Glomerular visceral epithelial cell (primary cell): ENCODE results near the gene KRTAP10-8.
"Not testable (repeated sequence)": the region's sequence is repeated elsewhere in the genome, so short reads cannot be mapped to it uniquely, and the experiment has no call there.

ENCODE experiments used
- DNase-seq: peaks from one replicate; pipeline ENCODE4 v3.0.0-alpha.2; 2016; ENCODE audit errors: extremely low spot score

The KRTAP10-8 gene

DNA sequence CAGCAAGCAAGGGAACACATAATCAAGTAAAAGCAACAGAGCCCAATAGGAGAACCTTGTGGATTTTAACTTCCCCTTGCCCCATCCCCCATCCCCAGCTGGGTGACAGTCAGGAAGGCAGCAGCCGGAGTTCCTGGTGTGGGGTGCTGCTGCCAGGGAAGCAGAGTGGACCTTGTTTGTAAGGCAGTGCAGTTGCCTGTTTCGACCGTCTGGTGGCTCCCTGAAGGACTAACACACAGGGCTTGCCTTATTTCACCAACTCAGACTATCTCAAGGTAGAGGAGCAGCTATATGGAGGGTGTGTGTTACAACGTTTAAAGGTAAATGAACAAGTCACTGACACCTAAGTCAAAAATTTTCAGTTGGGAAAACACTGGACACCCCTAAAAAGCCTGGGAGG, 6.6 kb downstream of the KRTAP10-8 start:
- DNase-seq, result no peak

DNA sequence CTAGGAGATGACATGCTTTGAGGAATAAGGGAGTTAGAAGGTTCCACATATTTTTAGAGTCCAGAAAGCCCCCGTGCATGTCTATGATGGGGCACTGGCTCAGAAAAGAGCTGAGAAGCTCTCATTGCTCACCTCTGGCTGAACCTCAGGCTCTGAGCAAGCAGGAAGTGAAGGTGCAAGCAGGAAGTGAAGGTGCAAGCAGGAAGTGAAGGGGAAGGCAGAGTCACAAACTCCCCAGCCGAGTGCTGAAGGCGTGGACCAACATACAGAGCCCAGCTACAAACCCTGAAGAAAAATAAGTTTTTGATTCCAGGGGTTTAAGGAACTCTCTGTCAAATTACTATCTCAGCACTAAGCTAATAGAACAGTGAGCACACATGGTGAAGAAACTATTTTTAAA, 7.0 kb downstream of the KRTAP10-8 start:
- no peak for DNase-seq

DNA sequence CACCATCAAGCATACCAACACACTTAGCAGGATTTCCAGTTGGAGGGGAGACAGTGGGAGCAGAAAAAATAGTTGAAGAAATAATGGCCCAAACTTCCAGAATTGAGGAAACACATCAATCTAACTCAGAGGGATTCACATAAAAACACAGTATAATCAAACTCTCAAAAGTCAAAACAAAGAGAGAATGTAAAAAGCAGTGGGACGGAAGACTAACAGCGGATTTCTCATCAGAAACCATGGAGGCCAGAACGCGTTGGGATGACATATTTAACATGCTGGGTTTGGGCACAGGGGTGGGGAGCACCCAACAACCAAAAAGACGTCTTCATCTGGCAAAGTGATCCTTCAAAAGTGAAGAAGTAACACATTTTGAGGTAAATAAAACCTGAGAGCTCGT, 8.0 kb downstream of the KRTAP10-8 start:
- DNase-seq, result no peak

DNA sequence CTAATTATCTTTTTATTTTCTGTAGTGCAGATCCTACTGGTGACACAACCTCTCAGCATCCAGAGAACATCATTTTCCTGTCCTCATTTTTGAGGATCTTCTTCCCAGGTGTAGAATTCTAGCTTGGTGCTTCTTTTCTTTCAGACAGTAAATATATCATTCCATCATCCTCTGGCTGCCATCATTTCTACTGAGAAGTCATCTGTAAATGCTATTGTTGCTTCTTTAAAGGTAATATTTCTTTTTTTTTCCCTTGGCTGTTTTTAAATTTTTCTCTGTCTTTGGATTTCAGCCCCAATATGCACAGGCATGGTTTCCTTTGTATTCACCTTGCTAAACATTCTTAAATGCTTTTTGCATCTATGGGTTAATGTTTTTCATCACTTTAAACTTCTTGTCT, 11.7 kb downstream of the KRTAP10-8 start:
- no peak for DNase-seq

DNA sequence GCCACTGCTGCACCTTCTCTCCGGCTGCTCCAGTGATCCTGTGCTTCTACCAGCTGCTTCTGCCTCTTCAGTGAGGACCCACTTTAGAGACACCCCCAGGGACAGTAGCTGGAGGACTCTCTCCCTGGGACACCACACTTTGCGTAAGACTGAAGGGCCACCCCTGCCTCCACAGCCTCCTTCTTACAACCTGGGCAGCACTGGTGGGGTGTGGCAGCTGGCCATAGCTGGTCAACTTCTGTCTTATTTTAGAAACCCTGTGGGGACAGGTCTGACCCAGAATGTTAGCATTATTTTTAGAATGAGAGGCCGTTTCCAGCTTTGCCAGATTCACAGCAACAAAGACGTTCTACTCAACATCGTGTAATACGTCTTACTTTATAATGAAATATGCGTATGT, 13.9 kb downstream of the KRTAP10-8 start:
- no peak for DNase-seq

DNA sequence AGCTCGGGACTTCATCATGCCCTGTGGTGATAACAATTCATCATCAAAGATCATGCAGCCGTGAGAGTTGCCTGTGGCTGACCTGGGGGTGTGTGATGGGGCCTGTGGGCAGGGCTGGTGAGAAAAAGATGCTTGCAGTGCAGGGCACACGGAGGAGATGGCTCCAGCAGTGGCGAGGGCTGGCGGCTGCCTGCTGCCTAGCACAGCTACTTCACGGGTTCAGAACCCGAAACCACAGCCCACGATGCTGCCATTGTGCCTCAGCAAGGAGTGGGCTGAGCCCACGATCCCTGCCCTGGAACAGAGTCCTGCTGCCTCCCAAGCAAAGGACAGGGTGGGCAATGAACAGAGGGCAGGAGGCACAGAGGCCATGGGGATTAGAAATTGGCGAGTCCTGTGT, 14.4 kb downstream of the KRTAP10-8 start:
- DNase-seq, result no peak

DNA sequence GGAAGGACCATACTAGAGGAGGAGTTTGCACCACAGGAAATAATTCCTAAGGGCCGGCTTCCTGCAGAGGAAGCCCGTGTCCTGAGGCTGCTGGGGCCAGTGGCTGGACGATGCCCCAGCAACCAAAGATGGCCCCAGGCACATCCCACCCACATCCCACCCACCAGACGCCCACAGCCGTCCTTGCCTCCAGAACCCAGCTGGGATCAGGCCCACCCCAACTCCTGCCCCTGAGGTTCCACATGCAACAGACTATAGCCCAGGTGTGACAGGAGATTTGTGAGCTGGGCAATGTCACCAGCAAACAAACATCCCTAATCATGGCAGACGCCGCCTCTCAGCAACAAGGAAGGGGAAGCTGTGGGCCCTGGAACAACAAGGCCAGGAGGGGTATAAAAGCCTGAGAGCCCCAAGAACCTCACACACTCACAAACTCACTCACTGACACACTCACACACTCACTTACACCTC, 14.8 kb downstream of the KRTAP10-8 start, which contains the start of gene KRTAP10-9:
KRTAP10-9 (plus strand) TSS at position 421 of the 471 bp plus-strand sequence. CDS start 79 bp downstream, outside the sequence.
- DNase-seq, result no peak

DNA sequence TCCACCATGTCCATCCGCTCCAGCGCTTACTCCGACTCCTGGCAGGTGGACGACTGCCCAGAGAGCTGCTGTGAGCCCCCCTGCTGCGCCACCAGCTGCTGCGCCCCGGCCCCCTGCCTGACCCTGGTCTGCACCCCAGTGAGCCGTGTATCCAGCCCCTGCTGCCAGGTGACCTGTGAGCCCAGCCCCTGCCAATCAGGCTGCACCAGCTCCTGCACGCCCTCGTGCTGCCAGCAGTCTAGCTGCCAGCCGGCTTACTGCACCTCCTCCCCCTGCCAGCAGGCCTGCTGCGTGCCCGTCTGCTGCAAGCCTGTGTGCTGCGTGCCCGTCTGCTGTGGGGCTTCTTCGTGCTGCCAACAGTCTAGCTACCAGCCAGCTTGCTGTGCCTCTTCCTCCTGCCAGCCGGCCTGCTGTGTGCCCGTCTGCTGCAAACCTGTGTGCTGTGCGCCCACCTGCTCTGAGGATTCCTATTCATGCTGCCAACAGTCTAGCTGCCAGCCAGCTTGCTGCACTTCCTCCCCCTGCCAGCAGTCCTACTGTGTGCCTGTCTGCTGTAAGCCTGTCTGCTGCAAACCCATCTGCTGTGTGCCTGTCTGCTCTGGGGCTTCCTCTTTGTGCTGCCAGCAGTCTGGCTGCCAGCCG, 15.4 kb downstream of the KRTAP10-8 start:
- DNase-seq, result not testable (repeated sequence)

DNA sequence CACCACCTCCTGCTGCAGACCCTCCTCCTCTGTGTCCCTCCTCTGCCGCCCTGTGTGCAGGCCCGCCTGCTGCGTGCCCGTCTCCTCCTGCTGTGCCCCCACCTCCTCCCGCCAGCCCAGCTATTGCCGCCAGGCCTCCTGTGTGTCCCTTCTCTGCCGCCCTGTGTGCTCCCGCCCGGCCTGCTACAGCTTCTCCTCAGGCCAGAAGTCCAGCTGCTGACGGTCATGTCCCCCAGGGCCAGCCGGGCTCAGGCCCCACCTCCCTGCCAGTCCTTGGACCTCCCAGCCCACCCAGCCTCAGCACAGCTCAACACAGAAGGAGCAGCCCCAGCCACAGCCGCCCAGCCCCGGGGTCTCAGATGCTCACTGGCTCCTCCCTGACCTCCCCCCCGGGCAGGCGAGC, 16.0 kb downstream of the KRTAP10-8 start:
- not testable (repeated sequence) for DNase-seq

DNA sequence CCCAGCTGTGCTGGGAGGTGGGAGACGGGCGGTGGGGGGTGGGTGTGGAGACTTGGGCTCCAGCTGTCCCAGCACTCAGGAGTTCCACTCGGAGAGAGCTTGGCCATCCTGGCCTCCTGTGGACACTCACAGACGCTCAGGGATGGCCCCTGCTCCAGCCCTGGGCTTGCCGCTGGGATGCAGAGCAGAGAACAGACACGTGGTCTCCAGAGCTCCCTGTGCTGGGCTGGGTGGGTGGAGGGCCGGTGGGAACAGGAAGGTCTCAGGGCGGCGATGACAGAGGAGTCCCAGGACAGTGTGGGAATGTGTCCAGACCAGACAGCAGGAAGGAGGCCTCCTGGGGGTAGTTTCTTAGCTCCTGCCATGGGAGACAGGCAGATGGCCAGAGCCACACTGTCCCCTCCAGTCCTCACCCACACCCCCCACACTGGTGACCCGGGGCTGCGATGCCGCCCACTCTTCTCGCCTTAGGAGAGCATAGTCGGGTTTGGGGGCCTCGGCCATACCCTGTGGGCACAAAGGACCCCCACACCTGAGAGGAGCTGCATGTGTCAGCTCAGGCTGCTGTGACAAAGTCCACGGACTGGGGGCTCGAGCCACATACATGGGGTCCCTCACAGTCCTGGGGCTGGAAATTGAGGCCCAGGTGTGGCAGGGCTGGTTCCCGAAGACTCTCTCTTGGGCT, 17.0 kb downstream of the KRTAP10-8 start:
- DNase-seq, result no peak

DNA sequence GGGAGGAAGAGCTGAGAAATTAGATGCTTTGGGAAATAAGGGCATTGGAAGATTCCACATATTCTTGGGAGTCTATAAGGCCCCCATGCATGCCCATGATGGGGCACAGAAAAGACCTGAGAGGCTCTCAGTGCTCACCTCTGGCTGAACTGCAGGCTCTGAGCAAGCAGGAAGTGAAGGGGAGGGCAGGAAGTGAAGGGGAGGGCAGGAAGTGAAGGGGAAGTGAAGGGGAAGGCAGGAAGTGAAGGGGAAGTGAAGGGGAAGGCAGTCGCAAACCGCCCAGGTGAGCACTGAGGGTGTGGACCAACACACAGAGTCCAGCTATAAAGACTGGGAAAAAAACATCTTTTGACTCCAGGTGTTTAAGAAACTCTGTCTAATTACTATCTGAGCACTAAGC, 18.6 kb downstream of the KRTAP10-8 start:
- no peak for DNase-seq

DNA sequence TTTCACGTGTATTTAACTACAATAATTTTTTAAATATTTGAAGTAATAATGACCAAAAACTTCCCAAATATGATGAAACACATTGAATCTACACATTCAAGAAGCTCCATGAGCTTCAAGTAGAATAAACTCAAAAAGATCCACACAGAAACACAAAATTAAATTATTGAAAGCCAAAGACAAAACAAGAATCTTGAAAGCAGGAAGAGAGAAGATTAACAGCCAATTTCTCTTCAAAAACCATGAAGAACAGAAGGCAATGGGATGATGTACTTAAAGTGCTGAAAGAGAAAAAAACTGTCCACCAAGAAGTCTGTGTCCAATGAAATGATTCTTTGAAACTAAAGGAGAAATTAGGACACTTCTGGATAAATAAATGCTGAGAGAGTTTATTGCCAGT, 20.2 kb downstream of the KRTAP10-8 start:
- no peak for DNase-seq

DNA sequence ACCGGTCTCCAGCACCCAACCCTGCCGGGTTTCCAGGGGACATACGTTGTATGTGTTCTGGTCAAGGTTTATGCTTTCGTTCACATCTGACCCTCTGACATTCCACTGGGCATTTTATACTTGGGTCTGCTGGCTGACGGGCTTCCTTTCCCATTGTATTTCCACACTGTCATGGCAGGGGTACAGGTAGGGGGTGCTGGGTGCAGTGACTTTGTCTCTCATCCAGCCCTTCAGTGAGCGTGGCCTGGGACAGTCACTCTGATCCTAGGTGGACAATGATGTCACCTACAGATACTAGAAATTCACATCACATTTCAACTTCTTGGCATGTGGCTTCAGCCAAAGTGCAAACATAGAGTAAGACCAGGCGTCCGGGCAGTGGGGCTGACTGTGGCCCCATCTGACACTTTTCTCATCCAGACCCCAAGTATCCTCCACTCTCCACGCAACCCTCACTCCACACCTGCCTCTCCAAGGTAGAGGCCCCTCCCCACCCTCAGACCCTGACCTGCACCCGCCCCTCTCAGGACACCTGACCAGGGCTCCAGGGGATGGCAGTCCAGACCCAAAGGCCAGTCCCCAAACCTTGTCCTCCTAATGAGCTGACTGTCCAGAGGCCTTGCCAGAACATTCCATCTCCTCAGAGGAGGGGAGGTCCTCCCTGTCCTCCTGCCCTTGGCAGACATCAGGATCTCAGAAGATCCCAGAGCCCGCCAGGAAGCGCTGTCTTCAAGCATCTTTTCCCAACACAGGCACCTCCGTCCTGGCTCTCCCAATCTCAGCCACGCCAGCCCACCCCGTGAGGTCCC, 24.5 kb downstream of the KRTAP10-8 start:
- DNase-seq, result no peak

DNA sequence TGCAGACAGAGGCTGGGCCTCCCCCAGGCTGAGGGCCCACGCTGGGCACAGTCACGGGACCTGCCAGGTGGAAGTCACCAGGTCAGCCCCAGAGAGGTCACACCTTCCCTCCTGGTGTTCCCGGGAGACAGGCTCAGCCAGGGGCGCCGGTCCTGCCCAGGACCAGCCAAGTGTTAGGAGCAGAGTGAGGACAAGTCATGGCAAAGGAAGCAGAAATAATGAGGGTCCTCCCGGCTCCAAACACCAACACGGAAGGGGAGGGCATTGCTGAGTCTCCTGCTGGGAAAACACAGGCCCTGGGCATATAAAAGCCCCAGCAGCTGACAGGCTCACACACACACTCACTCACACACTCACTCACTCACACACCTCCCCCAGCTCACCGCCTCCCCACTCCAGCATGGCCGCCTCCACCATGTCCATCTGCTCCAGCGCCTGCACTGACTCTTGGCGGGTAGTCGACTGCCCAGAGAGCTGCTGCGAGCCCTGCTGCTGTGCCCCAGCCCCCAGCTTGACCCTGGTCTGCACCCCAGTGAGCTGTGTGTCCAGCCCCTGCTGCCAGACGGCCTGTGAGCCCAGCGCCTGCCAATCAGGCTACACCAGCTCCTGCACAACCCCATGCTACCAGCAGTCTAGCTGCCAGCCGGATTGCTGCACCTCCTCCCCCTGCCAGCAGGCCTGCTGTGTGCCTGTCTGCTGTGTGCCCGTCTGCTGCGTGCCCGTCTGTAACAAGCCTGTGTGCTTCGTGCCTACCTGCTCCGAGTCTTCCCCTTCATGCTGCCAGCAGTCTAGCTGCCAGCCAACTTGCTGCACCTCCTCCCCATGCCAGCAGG, 25.4 kb downstream of the KRTAP10-8 start, which contains the start of gene KRTAP10-10:
KRTAP10-10 (plus strand) TSS at position 339 of the 833 bp plus-strand sequence; CDS start at position 401, 62 bp downstream.
- no peak for DNase-seq

DNA sequence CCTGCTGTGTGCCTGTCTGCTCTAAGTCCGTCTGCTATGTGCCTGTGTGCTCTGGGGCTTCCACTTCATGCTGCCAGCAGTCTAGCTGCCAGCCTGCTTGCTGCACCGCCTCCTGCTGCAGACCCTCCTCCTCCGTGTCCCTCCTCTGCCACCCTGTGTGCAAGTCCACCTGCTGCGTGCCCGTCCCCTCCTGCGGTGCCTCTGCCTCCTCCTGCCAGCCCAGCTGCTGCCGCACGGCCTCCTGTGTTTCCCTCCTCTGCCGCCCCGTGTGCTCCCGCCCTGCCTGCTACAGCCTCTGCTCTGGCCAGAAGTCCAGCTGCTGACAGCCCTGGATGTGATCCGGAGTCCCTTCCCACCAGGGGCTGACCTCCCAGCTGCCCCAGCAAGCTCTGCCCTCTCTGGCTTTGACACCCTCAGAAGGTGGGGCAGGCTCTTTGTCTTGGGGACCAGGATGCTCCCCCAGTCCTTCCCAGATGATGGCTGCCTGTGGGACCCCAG, 26.0 kb downstream of the KRTAP10-8 start:
- DNase-seq, result not testable (repeated sequence)

DNA sequence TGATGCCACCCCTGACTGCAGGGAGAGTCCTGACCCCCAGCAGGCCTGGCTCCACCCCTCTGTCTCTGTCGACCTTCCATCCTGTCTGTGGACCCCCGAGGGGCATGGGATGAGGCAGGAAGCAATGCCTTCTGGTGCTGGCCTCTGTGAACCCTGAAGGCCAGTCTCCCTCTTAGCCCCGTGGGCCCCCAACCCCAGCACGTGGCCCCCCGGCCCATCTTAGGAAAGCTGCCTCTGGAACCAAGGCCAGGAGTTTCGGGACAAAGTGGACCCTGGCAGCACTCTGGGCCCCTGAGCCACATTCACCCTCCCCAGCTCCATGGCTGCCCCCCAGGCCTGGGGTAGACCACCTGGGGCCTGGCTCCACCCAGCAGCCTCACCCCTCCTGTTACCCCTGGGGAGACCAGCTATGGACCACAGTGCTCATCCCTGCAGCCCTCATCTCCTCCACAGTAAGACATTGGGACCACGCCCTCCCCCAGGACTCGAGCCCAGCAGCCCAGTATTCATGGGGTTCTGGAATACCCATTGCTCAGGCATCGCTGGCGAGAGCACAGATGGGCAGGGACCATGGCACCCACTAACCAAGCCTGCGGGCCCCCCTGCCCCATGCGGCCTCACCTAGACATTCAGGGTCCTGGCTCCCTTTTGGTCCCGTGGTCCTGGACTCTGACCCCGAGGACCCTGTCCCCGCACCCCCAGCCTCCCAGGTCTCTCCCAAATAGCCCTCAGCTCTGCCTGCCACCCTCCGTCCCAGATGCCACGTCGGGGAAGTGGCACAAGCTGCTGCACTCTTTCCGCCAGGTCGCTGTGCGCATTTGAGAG, 26.8 kb downstream of the KRTAP10-8 start:
- DNase-seq, result not testable (repeated sequence)

DNA sequence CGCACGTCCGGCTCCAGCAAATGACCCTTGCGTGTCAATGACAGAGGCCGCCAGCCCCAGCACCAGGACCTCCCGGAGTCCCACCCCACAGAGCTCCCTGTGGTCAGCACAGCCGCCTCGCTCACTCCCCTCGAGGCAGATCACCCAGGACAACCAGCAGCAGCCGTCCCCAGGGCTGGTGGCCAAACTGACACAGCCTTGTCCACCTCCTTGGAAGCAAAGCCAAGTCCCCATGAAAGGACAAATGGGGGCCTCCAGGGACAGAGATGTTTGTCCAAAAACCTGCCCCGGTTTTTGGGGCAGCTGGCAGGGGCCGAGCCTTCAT, 27.4 kb downstream of the KRTAP10-8 start:
- DNase-seq, result no peak

DNA sequence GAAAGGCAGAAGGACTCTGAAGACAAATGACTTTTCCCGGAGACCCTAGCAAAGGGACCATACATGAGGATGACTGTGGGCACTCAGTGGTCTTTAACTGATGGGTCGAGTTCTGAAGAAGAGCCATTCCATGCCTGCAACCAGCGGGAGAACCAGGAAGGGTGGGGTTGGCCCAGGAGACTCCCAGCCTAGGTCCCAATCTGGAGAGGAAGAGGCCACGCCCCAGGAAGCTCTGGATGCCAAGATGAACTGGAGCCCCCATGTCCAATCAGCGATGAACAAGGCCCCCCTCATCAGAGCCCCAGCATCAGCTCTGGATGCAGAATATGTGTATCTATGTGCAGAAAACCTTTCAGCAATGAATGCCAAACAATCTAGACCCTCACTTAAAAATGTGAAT, 28.9 kb downstream of the KRTAP10-8 start:
- DNase-seq, result no peak

DNA sequence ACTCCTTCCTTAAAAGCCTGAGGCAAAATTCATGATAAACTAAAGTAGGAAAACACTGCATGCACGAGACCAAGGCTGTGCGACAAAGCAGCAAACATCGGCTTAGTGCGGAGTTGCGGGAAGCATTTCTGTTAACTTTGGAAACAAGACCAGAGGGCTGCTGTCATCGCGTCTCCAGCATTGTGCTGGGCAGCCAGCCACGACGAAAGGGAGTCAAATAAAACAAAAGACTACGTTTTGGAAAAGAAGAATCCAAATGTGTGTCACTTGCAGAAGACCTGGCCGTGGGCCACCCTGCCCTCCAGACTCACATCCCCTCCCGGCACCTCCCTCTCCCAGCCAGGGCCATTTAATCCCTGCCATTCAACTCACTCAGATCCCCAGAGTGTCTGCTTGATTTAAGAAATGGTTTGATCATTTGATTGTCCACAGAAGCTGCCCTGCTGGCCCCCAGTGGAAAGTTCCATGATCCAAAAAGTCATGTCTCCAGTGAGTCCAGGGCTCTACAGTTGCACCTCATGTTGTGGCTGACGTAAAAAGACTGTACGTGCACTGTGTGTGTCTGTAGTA, 31.9 kb downstream of the KRTAP10-8 start:
- DNase-seq, result no peak

DNA sequence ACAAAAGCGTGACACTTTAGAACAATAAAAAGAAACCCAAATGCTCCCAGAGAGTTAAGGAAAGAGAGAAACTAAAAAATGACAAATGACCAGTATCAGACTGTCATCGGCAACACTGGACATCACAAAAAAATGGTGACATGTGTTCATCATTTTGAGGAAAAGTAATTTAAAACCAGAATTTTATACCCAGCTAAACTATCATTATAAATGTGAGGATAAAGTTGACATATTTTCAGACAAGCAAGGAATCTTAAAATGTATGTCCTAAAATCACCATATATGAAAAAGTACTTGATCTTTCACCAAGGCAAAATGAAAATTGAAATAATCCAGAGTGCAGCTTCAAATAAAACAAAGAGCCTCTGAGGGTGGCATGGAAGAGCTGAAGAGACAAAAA, 33.0 kb downstream of the KRTAP10-8 start:
- no peak for DNase-seq
